Activated CD8-positive, alpha-beta memory T cell treated with anti-CD3 and anti-CD28 coated beads, Interleukin-2, amount 10 ng/mL, durations not matched to agents 7 days and 5 days (primary cell): ENCODE measurements around the gene SERPIND1. TPM values are rescaled to one million over a fixed set of nuclear protein-coding genes. Genes with fewer than 3 reads are reported as not detected.
"Not testable (repeated sequence)": the region's sequence is repeated elsewhere in the genome, so short reads cannot be mapped to it uniquely, and the experiment has no call there.

Experiments
- ATAC-seq: fragments of 150-1000 bp; cut with Tn5 transposase; one replicate; pipeline ENCODE4 v1.10.0; 2021; ENCODE audit warnings: moderate library complexity
- CTCF ChIA-PET: fragments of 350-600 bp; sonication (Branson Sonifier 250); formaldehyde crosslinking; loops from one replicate; lab custom pipeline; 2021; ENCODE audit warnings: antibody characterized with exemption; lab: Charles Lee
- DNase-seq: peaks from one replicate; pipeline ENCODE4 v3.0.0-alpha.2; 2020
- H3K27ac Mint-ChIP-seq: one replicate; pipeline ENCODE4 v1.8.0; 2021; ENCODE audit warnings: mild to moderate bottlenecking, mixed read lengths
- H3K27me3 Mint-ChIP-seq: one replicate; pipeline ENCODE4 v1.8.0; 2021; ENCODE audit warnings: mixed read lengths
- H3K36me3 Mint-ChIP-seq: one replicate; pipeline ENCODE4 v1.8.0; 2021; ENCODE audit warnings: mild to moderate bottlenecking, mixed read lengths
- H3K4me1 Mint-ChIP-seq: one replicate; pipeline ENCODE4 v1.8.0; 2021; ENCODE audit warnings: mixed read lengths
- H3K4me3 Mint-ChIP-seq: one replicate; pipeline ENCODE4 v1.8.0; 2021; ENCODE audit warnings: mild to moderate bottlenecking, moderate library complexity, mixed read lengths
- H3K9me3 Mint-ChIP-seq: one replicate; pipeline ENCODE4 v1.8.0; 2022; ENCODE audit warnings: low read depth, mixed read lengths
- total RNA-seq, 2 experiments: library from RNA; stranded (reverse); gene quantifications; one replicate each; pipeline ENCODE4 v1.2.3, GENCODE V29; 2021

The SERPIND1 gene
- total RNA-seq, 2 experiments from 2014 or later: not detected

DNA sequence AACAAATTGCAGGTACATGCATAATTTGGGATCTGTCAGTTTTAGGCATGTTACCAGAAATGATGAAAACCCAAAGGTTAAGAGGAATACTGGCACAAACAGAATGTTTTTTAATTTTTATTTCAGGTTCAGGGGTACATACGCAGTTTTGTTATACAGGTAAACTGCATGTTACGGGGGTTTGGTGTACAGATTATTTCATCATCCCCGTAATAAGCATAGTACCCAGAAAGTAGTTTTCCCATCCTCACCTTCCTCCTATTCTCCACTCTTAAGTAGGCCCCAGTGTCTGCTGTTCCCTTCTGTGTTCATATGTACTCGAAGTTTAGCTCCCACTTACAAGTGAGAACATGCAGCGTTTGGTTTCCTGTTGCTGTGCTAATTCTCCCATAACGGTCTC, 51.7 kb downstream of the SERPIND1 start:
- CTCF ChIA-PET: interaction anchor here (0.6 to 1.2 kb wide), 3 partner anchors 41 to 277 kb away, joined by 3 read pairs; no protein-coding TSS in a partner anchor
- H3K27ac Mint-ChIP-seq: no peak overlapping the region
- H3K27me3 Mint-ChIP-seq: no peaks in the 10 kb centered on the region
- H3K4me1 Mint-ChIP-seq: no peaks in the 10 kb centered on the region
- ATAC-seq (no peak), DNase-seq (no peak)
- no peaks in the 10 kb centered on the region for H3K9me3 Mint-ChIP-seq
- peaks cover 23% of the 10 kb centered on the region for H3K36me3 Mint-ChIP-seq
- H3K4me3 Mint-ChIP-seq: no peak overlapping the region

- ATAC-seq, H3K27ac Mint-ChIP-seq, CTCF ChIA-PET, DNase-seq, H3K4me3 Mint-ChIP-seq, H3K9me3 Mint-ChIP-seq, H3K27me3 Mint-ChIP-seq, H3K4me1 Mint-ChIP-seq: not testable (repeated sequence)
- H3K36me3 Mint-ChIP-seq: peaks cover 25% of the 10 kb centered on the region
These were observed 52.6 kb downstream of the SERPIND1 start for GRCh38 chr22:20826373-20827152.

DNA sequence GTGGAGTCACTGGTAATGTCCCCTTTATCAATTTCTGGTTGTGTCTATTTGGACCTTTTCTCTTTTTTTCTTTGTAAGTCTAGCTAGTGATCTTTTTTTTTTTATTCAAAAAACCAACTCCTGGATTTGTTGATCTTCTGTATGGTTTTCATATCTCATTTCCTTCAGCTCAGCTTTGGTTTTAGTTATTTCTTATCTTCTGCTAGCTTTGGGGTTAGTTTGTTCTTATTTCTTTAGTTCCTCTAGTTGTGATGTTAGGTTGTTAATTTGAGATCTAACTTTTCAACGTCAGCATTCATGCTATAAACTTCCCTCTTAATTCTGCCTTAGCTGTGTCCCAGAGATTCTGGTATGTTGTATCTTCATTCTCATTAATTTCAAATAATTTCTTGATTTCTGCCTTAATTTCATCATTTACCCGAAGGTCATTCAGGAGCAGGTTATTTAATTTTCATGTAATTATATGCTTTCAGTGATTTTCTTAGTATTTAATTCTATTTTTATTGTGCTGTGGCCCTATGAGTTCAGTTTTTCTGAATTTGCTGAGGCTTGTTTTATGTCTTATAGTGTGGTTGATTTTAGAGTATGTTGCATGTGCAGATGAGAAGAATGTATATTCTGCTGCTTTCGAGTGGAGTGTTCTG, 55.7 kb downstream of the SERPIND1 start:
- Mint-ChIP-seq H3K27ac (no peak overlapping the region), H3K9me3 (no peaks in the 10 kb centered on the region), H3K4me1 (no peaks in the 10 kb centered on the region), H3K36me3 (peaks cover 36% of the 10 kb centered on the region), H3K27me3 (no peaks in the 10 kb centered on the region), H3K4me3 (no peak overlapping the region)
- CTCF ChIA-PET: no interaction called here
- no peak for ATAC-seq
- no peak for DNase-seq

- H3K36me3 Mint-ChIP-seq: peaks cover 33% of the 10 kb centered on the region
These were observed 59.3 kb downstream of the SERPIND1 start for GRCh38 chr22:20833225-20833665.

DNA sequence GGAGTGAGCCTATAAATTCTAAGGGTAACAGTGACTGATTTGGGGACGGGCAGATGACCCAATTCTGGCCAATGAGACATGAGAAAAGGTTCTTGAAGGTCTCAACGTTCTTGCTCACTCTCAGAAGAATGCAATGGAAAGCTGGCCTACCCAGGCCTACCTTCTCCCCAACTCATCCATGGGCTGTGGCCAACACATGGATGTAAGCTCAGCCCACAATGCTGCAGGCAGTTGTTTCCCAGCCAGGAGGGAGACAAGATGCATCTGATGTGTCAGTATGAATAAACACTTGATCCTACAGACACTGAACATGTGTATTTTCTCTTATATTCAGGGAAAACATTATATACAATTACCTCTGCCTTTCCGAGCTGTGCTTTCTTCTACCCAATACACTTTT, 60.3 kb downstream of the SERPIND1 start:
- Mint-ChIP-seq H3K27me3 (no peaks in the 10 kb centered on the region), H3K36me3 (peaks cover 31% of the 10 kb centered on the region), H3K27ac (no peak overlapping the region), H3K4me1 (peaks cover 10% of the 10 kb centered on the region), H3K9me3 (no peaks in the 10 kb centered on the region), H3K4me3 (no peak overlapping the region)
- ATAC-seq: no peak
- DNase-seq: no peak
- CTCF ChIA-PET: no interaction called here

More at GRCh38 chr22:20833225-20833665, 59.3 kb downstream of the SERPIND1 start:
- Mint-ChIP-seq H3K27ac (no peak overlapping the region), H3K9me3 (no peaks in the 10 kb centered on the region), H3K4me3 (no peak overlapping the region), H3K27me3 (no peaks in the 10 kb centered on the region), H3K4me1 (peaks cover 10% of the 10 kb centered on the region)
- CTCF ChIA-PET: no interaction called here
- DNase-seq: no peak
- ATAC-seq: no peak

GRCh38 chr22:20834725-20835124, 60.8 kb downstream of the SERPIND1 start:
- peaks cover 10% of the 10 kb centered on the region for H3K4me1 Mint-ChIP-seq
- no peaks in the 10 kb centered on the region for H3K9me3 Mint-ChIP-seq
- ATAC-seq (no peak), DNase-seq (no peak)
- H3K36me3 Mint-ChIP-seq: peaks cover 29% of the 10 kb centered on the region
- no peak overlapping the region for H3K4me3 Mint-ChIP-seq
- H3K27ac Mint-ChIP-seq: no peak overlapping the region
- H3K27me3 Mint-ChIP-seq: no peaks in the 10 kb centered on the region
- CTCF ChIA-PET: no interaction called here

Other genes starting within 250 kb of the SERPIND1 start
- gene PI4KA, start 84.7 kb downstream of the SERPIND1 start, total RNA-seq: 10 to 100 TPM; 84.5 to 99.6 TPM
- 10 to 100 TPM; 32.3 to 38.5 TPM for gene SNAP29, start 84.9 kb downstream of the SERPIND1 start, total RNA-seq
- gene CRKL, start 143.3 kb downstream of the SERPIND1 start, total RNA-seq: 10 to 100 TPM; 89.5 to 90.8 TPM
- under 1 TPM; 0.66 to 0.67 TPM for gene AIFM3, start 193.1 kb downstream of the SERPIND1 start, total RNA-seq
- gene LZTR1, start 208.2 kb downstream of the SERPIND1 start, total RNA-seq: 10 to 100 TPM; 69.3 to 78.0 TPM
- 10 to 100 TPM; 25.9 to 28.7 TPM for gene THAP7, start 228.0 kb downstream of the SERPIND1 start, total RNA-seq
- under 1 TPM; 0.32 to 0.42 TPM for gene P2RX6, start 241.1 kb downstream of the SERPIND1 start, total RNA-seq